ENCODE measurements around the gene TMEM131. TPM values are rescaled to one million over a fixed set of nuclear protein-coding genes. Genes with fewer than 3 reads are reported as not detected.

TMEM131 gene
- total RNA-seq, 8 experiments from 2014 or later: 13.3 to 54.6 (median 20.2) TPM

DNA sequence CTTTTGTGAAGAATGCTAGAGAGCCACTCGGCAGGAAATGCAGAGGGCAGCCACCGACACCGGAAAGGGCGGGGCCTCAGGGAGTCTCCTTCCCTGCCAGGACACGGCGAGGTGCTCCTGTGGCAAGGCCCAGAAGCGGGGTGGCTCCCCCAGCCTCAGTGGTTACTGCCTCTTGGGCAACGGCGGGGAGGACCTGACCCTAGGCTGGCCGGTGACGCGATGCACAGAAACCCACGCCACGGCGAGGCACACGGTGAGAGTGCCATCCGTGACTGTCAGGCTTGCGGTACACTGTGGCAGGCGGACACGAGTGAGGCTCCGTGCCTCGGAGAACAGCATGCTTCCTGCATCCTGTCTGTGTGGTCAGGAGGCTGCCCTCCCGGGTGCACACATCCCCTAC, 234.6 kb downstream of the TMEM131 start:
- 80 to 100% (median 93%) methylated on average over 1 to 4 of the region's 23 CpGs; no CpG with 5 or more reads in 6 of the 10 experiments for WGBS, 10 experiments
- Histone ChIP-seq H3K27ac (no peak overlapping the region), H3K4me3 (no peak overlapping the region), H3K4me1 (replicated peaks in 1 of 2) (no peaks in the 10 kb centered on the region)
- no peak for ATAC-seq (replicated peaks in 6 of 8)
- in situ Hi-C loops (cut with MboI; ENCODE audit: low pct_unique_long_range_greater_than_20kb in 2 of 9, low sequenced_read_pairs in 9 of 9, unreplicated experiment in 9 of 9): no loop called here

- 83 to 99% (median 97%) methylated on average over 8 to 17 of the region's 17 CpGs; no CpG with 5 or more reads in 6 of the 10 experiments for WGBS, 10 experiments
- ATAC-seq (replicated peaks in 6 of 8): no peak
- in situ Hi-C loops (cut with MboI; ENCODE audit: low pct_unique_long_range_greater_than_20kb in 2 of 9, low sequenced_read_pairs in 9 of 9, unreplicated experiment in 9 of 9): no loop called here
- Histone ChIP-seq H3K27ac (no peak overlapping the region), H3K4me3 (no peak overlapping the region), H3K4me1 (replicated peaks in 1 of 2) (no peaks in the 10 kb centered on the region)
Observed at GRCh38 chr2:97760480-97761049, 235.2 kb downstream of the TMEM131 start.

DNA sequence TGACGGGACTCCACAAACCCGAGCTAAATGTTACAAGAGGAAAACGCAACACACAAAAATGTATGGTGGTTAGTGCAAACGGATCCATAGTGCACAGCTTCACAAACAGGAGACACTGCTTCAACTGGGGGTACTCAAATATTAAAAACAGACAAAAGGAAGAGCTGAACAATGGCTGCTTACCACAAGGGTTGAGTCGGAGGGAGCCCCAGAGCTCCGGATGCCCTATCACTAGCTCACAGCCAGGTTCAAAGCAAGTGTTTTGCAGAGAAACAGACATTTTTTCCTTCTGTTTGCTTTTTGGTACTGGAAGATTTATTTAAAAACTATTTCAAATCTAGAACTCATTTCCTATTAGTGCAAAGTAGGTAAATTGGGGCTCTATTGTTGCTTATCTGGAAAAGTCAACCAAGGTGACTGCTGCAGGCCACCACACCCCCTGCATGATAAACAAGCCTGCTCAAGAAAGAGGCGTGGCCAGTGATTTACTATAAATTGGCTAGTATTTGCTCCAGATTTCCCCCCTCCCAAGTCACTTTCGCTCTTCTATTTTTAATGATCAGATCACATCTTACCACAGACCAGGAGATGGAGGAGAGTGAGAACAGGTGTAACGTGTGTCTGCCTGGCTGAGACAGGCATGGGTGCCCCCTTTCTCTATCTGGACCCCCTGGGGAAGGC, 235.9 kb downstream of the TMEM131 start:
- in situ Hi-C loops (cut with MboI; ENCODE audit: low pct_unique_long_range_greater_than_20kb in 2 of 9, low sequenced_read_pairs in 9 of 9, unreplicated experiment in 9 of 9): no loop called here
- ATAC-seq (replicated peaks in 6 of 8): no peak
- Histone ChIP-seq H3K27ac (no peak overlapping the region), H3K4me1 (replicated peaks in 1 of 2) (no peaks in the 10 kb centered on the region), H3K4me3 (no peak overlapping the region)
- WGBS, 10 experiments: 86 to 100% (median 96%) methylated on average over 1 to 8 of the region's 9 CpGs; no CpG with 5 or more reads in 3 of the 10 experiments

GRCh38 chr2:97758131-97758705, 237.5 kb downstream of the TMEM131 start:
- Histone ChIP-seq H3K4me3 (no peak overlapping the region), H3K27ac (no peak overlapping the region), H3K4me1 (replicated peaks in 1 of 2) (no peaks in the 10 kb centered on the region)
- no peak for ATAC-seq (replicated peaks in 6 of 8)
- WGBS, 10 experiments: 86 to 100% (median 100%) methylated on average over 1 of the region's 1 CpG; no CpG with 5 or more reads in 6 of the 10 experiments
- in situ Hi-C loops (cut with MboI; ENCODE audit: low pct_unique_long_range_greater_than_20kb in 2 of 9, low sequenced_read_pairs in 9 of 9, unreplicated experiment in 9 of 9): no loop called here

GRCh38 chr2:97757062-97757461, 238.7 kb downstream of the TMEM131 start:
- Histone ChIP-seq H3K27ac (no peak overlapping the region), H3K4me3 (no peak overlapping the region), H3K4me1 (replicated peaks in 1 of 2) (no peaks in the 10 kb centered on the region)
- 93 to 100% (median 96%) methylated on average over 1 to 18 of the region's 18 CpGs; no CpG with 5 or more reads in 2 of the 10 experiments for WGBS, 10 experiments
- in situ Hi-C loops (cut with MboI; ENCODE audit: low pct_unique_long_range_greater_than_20kb in 2 of 9, low sequenced_read_pairs in 9 of 9, unreplicated experiment in 9 of 9): no loop called here
- ATAC-seq (replicated peaks in 6 of 8): no peak

- H3K4me1 ChIP-seq (replicated peaks in 1 of 2): no peaks in the 10 kb centered on the region
- 100% methylated on average over 1 to 2 of the region's 2 CpGs; no CpG with 5 or more reads in 8 of the 10 experiments for WGBS, 10 experiments
- H3K4me3 ChIP-seq: no peak overlapping the region
- no peak for ATAC-seq (replicated peaks in 6 of 8)
- in situ Hi-C loops (cut with MboI; ENCODE audit: low pct_unique_long_range_greater_than_20kb in 2 of 9, low sequenced_read_pairs in 9 of 9, unreplicated experiment in 9 of 9): no loop called here
- H3K27ac ChIP-seq: no peak overlapping the region
Observed at GRCh38 chr2:97755491-97755890, 240.3 kb downstream of the TMEM131 start.

- 88 to 100% (median 98%) methylated on average over 2 to 11 of the region's 12 CpGs; no CpG with 5 or more reads in 1 of the 10 experiments for WGBS, 10 experiments
- in situ Hi-C loops (cut with MboI; ENCODE audit: low pct_unique_long_range_greater_than_20kb in 2 of 9, low sequenced_read_pairs in 9 of 9, unreplicated experiment in 9 of 9): no loop called here
- Histone ChIP-seq H3K4me1 (replicated peaks in 1 of 2) (no peaks in the 10 kb centered on the region), H3K4me3 (no peak overlapping the region), H3K27ac (no peak overlapping the region)
- ATAC-seq (replicated peaks in 6 of 8): no peak
Observed at GRCh38 chr2:97754690-97755346, 240.9 kb downstream of the TMEM131 start.

GRCh38 chr2:97752342-97753334, 243.1 kb downstream of the TMEM131 start:
- ATAC-seq (replicated peaks in 6 of 8): peak in 1 of 8 experiments; percentile 43
- in situ Hi-C loops (cut with MboI; ENCODE audit: low pct_unique_long_range_greater_than_20kb in 2 of 9, low sequenced_read_pairs in 9 of 9, unreplicated experiment in 9 of 9): no loop called here
- Histone ChIP-seq H3K27ac (no peak overlapping the region), H3K4me3 (no peak overlapping the region), H3K4me1 (replicated peaks in 1 of 2) (no peaks in the 10 kb centered on the region)
- WGBS, 10 experiments: 61 to 100% (median 81%) methylated on average over 2 to 3 of the region's 3 CpGs

DNA sequence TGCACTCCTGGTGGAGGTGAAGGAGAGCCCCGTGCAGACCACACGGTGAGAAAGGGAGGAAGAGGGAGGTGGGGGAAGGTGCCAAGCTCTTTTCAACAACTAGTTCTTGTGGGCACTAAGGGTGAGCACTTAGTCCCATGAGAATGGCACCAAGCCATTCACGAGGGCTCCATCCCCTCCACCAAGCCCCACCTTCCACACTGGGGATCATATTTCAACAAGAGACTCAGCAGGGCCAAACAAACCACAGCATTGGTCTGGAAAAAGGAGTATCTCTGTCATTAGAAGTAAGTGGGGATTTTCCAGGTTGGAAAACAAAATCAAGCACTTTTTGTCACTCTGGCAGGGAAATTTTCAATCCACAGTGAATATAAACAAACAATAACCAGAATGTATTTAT, 244.0 kb downstream of the TMEM131 start:
- 0 to 100% (median 92%) methylated on average over 1 to 3 of the region's 3 CpGs; no CpG with 5 or more reads in 4 of the 10 experiments for WGBS, 10 experiments
- in situ Hi-C loops (cut with MboI; ENCODE audit: low pct_unique_long_range_greater_than_20kb in 2 of 9, low sequenced_read_pairs in 9 of 9, unreplicated experiment in 9 of 9): no loop called here
- H3K4me3 ChIP-seq: no peak overlapping the region
- ATAC-seq (replicated peaks in 6 of 8): peak in 3 of 8 experiments; percentile 47 to 86 (median 80)
- no peaks in the 10 kb centered on the region for H3K4me1 ChIP-seq (replicated peaks in 1 of 2)
- H3K27ac ChIP-seq: no peak overlapping the region

GRCh38 chr2:97750017-97750416, 245.7 kb downstream of the TMEM131 start:
- no peak for ATAC-seq (replicated peaks in 6 of 8)

GRCh38 chr2:97749581-97749980, 246.2 kb downstream of the TMEM131 start:
- WGBS, 10 experiments: 73% methylated on average over 4 of the region's 5 CpGs; no CpG with 5 or more reads in 9 of the 10 experiments
- no peak for ATAC-seq (replicated peaks in 6 of 8)
- in situ Hi-C loops (cut with MboI; ENCODE audit: low pct_unique_long_range_greater_than_20kb in 2 of 9, low sequenced_read_pairs in 9 of 9, unreplicated experiment in 9 of 9): loop anchor here in 1 of 9 experiments (25.0 kb wide), 1 partner anchor 638 kb away; no protein-coding TSS in a partner anchor

More at GRCh38 chr2:97750017-97750416, 245.7 kb downstream of the TMEM131 start:
- no peak overlapping the region for H3K27ac ChIP-seq
- in situ Hi-C loops (cut with MboI; ENCODE audit: low pct_unique_long_range_greater_than_20kb in 2 of 9, low sequenced_read_pairs in 9 of 9, unreplicated experiment in 9 of 9): no loop called here
- H3K4me3 ChIP-seq: no peak overlapping the region
- 96 to 100% (median 97%) methylated on average over 1 to 4 of the region's 4 CpGs; no CpG with 5 or more reads in 7 of the 10 experiments for WGBS, 10 experiments
- H3K4me1 ChIP-seq (replicated peaks in 1 of 2): no peaks in the 10 kb centered on the region

GRCh38 chr2:97747716-97748115, 248.0 kb downstream of the TMEM131 start:
- Histone ChIP-seq H3K4me3 (no peak overlapping the region), H3K27ac (no peak overlapping the region), H3K4me1 (replicated peaks in 1 of 2) (no peaks in the 10 kb centered on the region)
- 19 to 100% (median 90%) methylated on average over 1 to 4 of the region's 4 CpGs; no CpG with 5 or more reads in 4 of the 10 experiments for WGBS, 10 experiments
- in situ Hi-C loops (cut with MboI; ENCODE audit: low pct_unique_long_range_greater_than_20kb in 2 of 9, low sequenced_read_pairs in 9 of 9, unreplicated experiment in 9 of 9): loop anchor here in 1 of 9 experiments (25.0 kb wide), 1 partner anchor 640 kb away; no protein-coding TSS in a partner anchor
- ATAC-seq (replicated peaks in 6 of 8): peak in 2 of 8 experiments; percentile 19 to 40

More at GRCh38 chr2:97749581-97749980, 246.2 kb downstream of the TMEM131 start:
- no peak overlapping the region for H3K27ac ChIP-seq
- H3K4me1 ChIP-seq (replicated peaks in 1 of 2): no peaks in the 10 kb centered on the region
- no peak overlapping the region for H3K4me3 ChIP-seq
